ENCODE measurements around the gene HSBP1.

The HSBP1 gene

DNA sequence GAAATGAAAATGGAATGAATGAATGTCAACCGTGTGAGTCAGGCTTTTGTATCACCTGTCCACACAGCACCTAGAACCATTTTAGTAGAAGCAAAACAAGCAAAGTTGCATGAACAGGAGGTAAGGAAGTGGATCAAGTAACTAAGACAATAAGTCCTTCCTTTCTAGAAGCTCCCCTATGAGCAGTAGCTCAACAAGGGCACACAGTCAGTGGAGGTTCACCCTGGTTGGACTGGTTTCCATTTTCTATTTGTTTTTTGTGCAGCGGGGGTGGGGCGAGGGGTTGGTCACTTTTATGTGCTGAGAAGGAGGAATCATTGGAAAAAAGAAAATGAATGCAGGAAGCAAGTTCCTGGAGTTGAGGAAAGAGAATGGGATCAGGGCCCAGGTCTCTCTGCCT lies 4.0 kb upstream of the HSBP1 start:
- TF ChIP-seq, protein P1, sequence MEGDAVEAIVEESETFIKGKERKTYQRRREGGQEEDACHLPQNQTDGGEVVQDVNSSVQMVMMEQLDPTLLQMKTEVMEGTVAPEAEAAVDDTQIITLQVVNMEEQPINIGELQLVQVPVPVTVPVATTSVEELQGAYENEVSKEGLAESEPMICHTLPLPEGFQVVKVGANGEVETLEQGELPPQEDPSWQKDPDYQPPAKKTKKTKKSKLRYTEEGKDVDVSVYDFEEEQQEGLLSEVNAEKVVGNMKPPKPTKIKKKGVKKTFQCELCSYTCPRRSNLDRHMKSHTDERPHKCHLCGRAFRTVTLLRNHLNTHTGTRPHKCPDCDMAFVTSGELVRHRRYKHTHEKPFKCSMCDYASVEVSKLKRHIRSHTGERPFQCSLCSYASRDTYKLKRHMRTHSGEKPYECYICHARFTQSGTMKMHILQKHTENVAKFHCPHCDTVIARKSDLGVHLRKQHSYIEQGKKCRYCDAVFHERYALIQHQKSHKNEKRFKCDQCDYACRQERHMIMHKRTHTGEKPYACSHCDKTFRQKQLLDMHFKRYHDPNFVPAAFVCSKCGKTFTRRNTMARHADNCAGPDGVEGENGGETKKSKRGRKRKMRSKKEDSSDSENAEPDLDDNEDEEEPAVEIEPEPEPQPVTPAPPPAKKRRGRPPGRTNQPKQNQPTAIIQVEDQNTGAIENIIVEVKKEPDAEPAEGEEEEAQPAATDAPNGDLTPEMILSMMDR (conservative IDR thresholded peaks at IDR 0.05; ENCODE audit: low read length) = no peak
- H3K4me3 ChIP-seq (ENCODE audit: low read length) = no peak overlapping the region
- no peak for DNase-seq (ENCODE audit: low read depth)

DNA sequence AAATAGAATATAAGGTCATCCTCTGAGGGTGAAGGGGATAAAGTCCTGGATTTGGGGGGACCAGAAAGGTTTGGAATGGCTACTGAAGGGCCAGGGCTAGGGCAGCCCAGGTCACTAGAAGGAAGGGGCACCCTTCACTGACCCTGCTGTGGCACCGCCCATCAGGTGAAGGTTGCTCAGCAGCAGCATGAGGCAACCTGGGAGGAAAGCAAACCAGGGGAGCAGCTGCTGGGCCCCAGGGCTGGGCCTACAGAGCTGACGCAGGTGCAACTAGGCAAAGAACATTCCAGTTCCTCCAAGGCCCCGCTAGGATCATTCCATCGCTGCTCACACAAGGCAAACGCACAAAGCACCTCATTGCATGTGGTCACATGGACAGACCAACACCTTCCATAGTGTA lies 3.4 kb upstream of the HSBP1 start:
- DNase-seq (ENCODE audit: low read depth) = no peak
- TF ChIP-seq, protein P1 (conservative IDR thresholded peaks at IDR 0.05; ENCODE audit: low read length) = no peak
- no peak overlapping the region for H3K4me3 ChIP-seq (ENCODE audit: low read length)

DNA sequence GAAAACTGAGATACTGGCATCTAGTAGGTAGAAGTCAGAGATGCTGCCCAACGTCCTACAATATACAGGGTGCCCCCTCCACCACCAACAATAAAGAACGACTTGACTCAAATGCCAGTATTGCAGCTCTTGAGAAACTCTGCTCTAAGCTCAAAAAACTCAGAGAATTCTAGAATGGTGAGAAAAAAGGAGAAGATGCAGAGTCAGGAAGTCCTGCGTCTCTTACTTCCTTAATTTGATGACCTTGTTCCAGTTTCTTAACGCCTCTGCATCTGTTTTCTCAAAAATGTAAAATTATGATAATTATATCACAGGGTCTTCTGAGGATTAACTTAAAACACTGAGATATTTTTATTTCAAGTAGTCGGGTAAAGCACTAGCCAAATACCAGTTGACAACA lies 1.7 kb upstream of the HSBP1 start:
- DNase-seq (ENCODE audit: low read depth) = no peak
- H3K4me3 ChIP-seq (ENCODE audit: low read length) = no peak overlapping the region

DNA sequence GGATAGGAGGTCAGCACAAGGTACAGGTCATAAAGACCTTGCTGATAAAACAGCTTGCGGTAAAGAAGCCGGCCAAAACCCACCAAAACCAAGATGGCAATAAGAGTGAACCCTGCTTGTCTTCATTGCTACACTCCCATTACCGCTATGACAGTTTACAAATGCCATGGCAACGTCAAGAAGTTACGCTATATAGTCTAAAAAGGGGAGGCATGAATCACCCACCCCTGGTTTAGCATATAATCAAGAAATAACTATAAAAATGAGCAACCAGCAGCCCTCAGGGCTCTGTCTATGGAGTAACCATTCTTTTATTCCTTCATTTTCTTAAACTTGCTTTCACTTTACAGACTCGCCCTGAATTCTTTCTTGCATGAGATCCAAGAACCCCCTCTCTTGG lies 1.0 kb upstream of the HSBP1 start:
- H3K4me3 ChIP-seq (ENCODE audit: low read length) = no peak overlapping the region
- no peak for DNase-seq (ENCODE audit: low read depth)
- TF ChIP-seq, protein P1 (conservative IDR thresholded peaks at IDR 0.05; ENCODE audit: low read length) = no peak

More for the DNA sequence above, 1.7 kb upstream of the HSBP1 start:
- TF ChIP-seq, protein P1 (conservative IDR thresholded peaks at IDR 0.05; ENCODE audit: low read length) = no peak

DNA sequence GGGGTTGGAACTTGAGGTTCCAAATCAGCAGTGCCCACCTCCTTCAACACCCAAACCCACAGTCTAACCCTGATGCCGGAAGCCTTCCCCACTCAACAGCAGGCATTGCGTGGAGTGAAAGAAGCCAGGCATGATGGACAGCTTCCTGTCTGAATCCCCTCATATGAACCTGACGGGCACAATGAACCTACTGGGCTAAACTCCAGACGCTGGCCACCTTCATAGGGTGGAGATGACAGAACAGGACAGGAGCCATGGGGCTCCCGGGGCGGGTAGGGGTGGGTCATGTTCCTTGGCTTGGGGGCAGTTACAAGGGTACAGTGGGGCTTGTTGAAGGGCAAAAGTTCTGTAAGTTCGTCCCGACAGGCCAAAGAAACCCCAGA lies 460 bp upstream of the HSBP1 start:
- H3K4me3 ChIP-seq (ENCODE audit: low read length) = peak overlapping the region; percentile 31; the same call in 1 of the 2 replicates
- no peak for DNase-seq (ENCODE audit: low read depth)

DNA sequence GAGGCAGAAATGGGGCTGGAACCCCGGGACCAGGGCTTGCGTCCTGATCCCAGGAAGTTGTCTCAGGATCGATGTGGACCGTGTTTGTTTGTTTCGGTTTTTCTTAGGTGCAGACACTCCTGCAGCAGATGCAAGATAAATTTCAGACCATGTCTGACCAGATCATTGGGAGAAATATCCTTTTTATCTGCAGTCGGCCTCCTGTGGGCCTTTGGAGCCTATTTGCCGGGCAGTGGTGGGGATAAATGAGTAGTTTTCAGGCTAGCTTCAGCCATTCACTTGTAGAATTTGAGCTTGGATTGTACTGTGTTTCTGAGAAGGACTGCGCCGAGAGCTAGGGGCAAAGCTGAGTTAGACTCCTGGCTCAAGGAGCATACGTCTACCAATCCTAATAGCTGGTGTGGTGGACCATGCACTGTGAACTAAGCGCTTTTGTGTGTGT lies 816 bp downstream of the HSBP1 start:
- DNase-seq (ENCODE audit: low read depth) = no peak
- TF ChIP-seq, protein P1 (conservative IDR thresholded peaks at IDR 0.05; ENCODE audit: low read length) = no peak
- H3K4me3 ChIP-seq (ENCODE audit: low read length) = peak overlapping the region; percentile 87

More for the DNA sequence above, 460 bp upstream of the HSBP1 start:
- TF ChIP-seq, protein P1 (conservative IDR thresholded peaks at IDR 0.05; ENCODE audit: low read length) = no peak

DNA sequence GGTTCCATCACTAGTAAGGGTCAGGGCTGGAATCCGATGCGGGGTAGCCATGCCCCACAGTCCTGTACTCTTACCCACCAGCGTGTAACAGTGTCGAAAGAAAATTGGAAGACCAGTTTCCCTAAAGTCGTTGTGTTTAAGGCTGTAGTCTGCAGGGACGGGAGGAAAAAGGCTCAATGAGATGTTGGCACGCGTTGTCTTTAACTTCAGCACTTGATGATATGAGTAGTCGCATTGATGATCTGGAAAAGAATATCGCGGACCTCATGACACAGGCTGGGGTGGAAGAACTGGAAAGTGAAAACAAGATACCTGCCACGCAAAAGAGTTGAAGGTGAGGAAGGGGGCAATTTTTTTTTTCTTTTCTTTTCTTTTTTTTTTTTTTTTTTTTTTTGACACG lies 1.3 kb downstream of the HSBP1 start:
- peak overlapping the region; percentile 87 for H3K4me3 ChIP-seq (ENCODE audit: low read length)

More for the DNA sequence above, 1.3 kb downstream of the HSBP1 start:
- no peak for DNase-seq (ENCODE audit: low read depth)
- TF ChIP-seq, protein P1 (conservative IDR thresholded peaks at IDR 0.05; ENCODE audit: low read length) = no peak
